Left lung (tissue), 10 donors: Measurements from ENCODE around the gene TMEM98. TPM values are rescaled to one million over a fixed set of nuclear protein-coding genes. Genes with fewer than 3 reads are reported as not detected.

Experiments
- ATAC-seq: fragments of 200-7000 bp; cut with Tn5 transposase; one replicate; pipeline ENCODE4 v1.9.1; 2020; ENCODE audit warnings: moderate library complexity
- DNase-seq, 4 donors: peaks; one replicate each; pipeline ENCODE4 v3.0.0-alpha.2; 2013 to 2020
- H3K27ac ChIP-seq, 2 donors: fragments of 200-600 bp; sonication (generic) in 1 of 2; one replicate each; pipeline versions ENCODE4 v1.5.0 to v1.8.0; 2020 to 2021
- H3K27me3 ChIP-seq, 2 donors: fragments of 200-600 bp; sonication (generic) in 1 of 2; one replicate each; pipeline versions ENCODE4 v1.5.0 to v1.8.0; 2020 to 2021
- H3K36me3 ChIP-seq, 2 donors: fragments of 200-600 bp; sonication (generic) in 1 of 2; one replicate each; pipeline versions ENCODE4 v1.5.0 to v1.8.0; 2020 to 2021
- H3K4me1 ChIP-seq, 2 donors: fragments of 200-600 bp; one replicate each; pipeline ENCODE4 v1.8.0; 2021
- H3K4me3 ChIP-seq, 2 donors: fragments of 200-600 bp; sonication (generic) in 1 of 2; one replicate each; pipeline versions ENCODE4 v1.5.0 to v1.8.0; 2020 to 2021; ENCODE audit warnings: mild to moderate bottlenecking in 1 of 2
- H3K9me3 ChIP-seq, 2 donors: fragments of 200-600 bp; sonication (generic) in 1 of 2; one replicate each; pipeline versions ENCODE4 v1.5.0 to v1.8.0; 2020 to 2021
- CTCF ChIP-seq, 2 donors: fragments of 200-600 bp; sonication (generic) in 1 of 2; IDR thresholded peaks; one replicate each; pipeline versions ENCODE4 v1.5.0 to v1.8.0; 2021; ENCODE audit warnings: antibody characterized with exemption in 2 of 2
- intact Hi-C, 2 donors: fragments of 100-400 bp; cut with DNase I; formaldehyde crosslinking; loops; one replicate each; pipeline versions ENCODE4 v1.11.2 to v1.14.2; 2022
- polyA plus RNA-seq, 6 donors: library from polyadenylated mRNA; unstranded; fragments of 120-200 nt; gene quantifications; one replicate each; pipeline ENCODE4 v1.2.1, GENCODE V29; 2013; ENCODE audit not compliant: insufficient read length in 6 of 6
- total RNA-seq, 2 donors: library from RNA; stranded (reverse); fragmentation: NEBNext Ultra II Directional; extraction: Animal tissue kit (Norgen Biotek cat#: 25700); gene quantifications; one replicate each; pipeline ENCODE4 v1.2.1, GENCODE V29; 2021
- donor health status: DM: no; HTN: yes; CAD: no.
- donor health status: DM: no; HTN: no; CAD: no.

Gene TMEM98
- total and polyA plus RNA-seq, 8 donors, result 57.1 to 313 (median 267) TPM

GRCh38 chr17:32928586-32929535 lies 908 bp downstream of the TMEM98 start:
- Histone ChIP-seq H3K27me3 (peaks cover 0 to 57% of the 10 kb centered on the region in 2 donors), H3K4me1 (peaks cover 7 to 9% of the 10 kb centered on the region in 2 donors), H3K36me3 (no peaks in the 10 kb centered on the region), H3K9me3 (no peaks in the 10 kb centered on the region), H3K27ac (peak overlapping the region in 1 of 2 donors; percentile 81), H3K4me3 (peak overlapping the region; percentile 36 to 44)
- DNase-seq (peak in 2 of 4 donors; percentile 47 to 57), ATAC-seq (peak; percentile 37)
- intact Hi-C loops, result no loop called here
- TF ChIP-seq CTCF (IDR thresholded peaks at IDR 0.05), result no peak

GRCh38 chr17:32929588-32929987 lies 1.6 kb downstream of the TMEM98 start:
- peaks cover 0 to 57% of the 10 kb centered on the region in 2 donors for H3K27me3 ChIP-seq
- no peak for ATAC-seq
- intact Hi-C loops, result no loop called here
- no peak overlapping the region for H3K27ac ChIP-seq
- peaks cover 7 to 10% of the 10 kb centered on the region in 2 donors for H3K4me1 ChIP-seq
- no peak for DNase-seq
- no peaks in the 10 kb centered on the region for H3K36me3 ChIP-seq
- no peak for TF ChIP-seq CTCF (IDR thresholded peaks at IDR 0.05)
- no peaks in the 10 kb centered on the region for H3K9me3 ChIP-seq
- peak overlapping the region in 1 of 2 donors; percentile 36 for H3K4me3 ChIP-seq

- TF ChIP-seq CTCF (IDR thresholded peaks at IDR 0.05), result no peak
- intact Hi-C loops, result no loop called here
- Histone ChIP-seq H3K4me1 (peaks cover 7 to 13% of the 10 kb centered on the region in 2 donors), H3K36me3 (no peaks in the 10 kb centered on the region), H3K4me3 (no peak overlapping the region), H3K9me3 (no peaks in the 10 kb centered on the region), H3K27ac (no peak overlapping the region), H3K27me3 (peaks cover 0 to 57% of the 10 kb centered on the region in 2 donors)
- DNase-seq, result no peak
- no peak for ATAC-seq
Measured at GRCh38 chr17:32930512-32930911, 2.6 kb downstream of the TMEM98 start.

DNA sequence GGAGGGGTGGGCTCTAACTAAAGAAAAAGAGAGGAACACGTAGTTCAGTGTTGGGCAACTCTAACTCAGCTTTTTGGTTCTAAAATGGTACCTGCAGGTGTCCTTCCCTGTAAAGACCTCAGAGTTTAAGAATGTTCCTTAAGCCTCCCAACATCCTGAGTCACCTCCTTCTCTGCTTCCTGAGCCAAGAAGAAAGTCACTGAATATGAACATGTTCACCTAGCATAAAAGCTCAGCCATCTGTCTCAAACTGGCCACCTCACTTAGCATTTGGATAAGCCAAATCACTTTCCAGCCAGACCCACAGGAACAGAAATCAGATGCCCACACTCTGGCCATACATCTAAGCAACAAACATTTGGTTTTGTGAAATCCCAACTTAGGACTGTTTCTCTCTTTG lies 3.7 kb downstream of the TMEM98 start:
- Histone ChIP-seq H3K9me3 (no peaks in the 10 kb centered on the region), H3K4me3 (no peak overlapping the region), H3K4me1 (peaks cover 11 to 13% of the 10 kb centered on the region in 2 donors), H3K27ac (no peak overlapping the region), H3K27me3 (peaks cover 0 to 47% of the 10 kb centered on the region in 2 donors), H3K36me3 (no peaks in the 10 kb centered on the region)
- intact Hi-C loops, result no loop called here
- DNase-seq (no peak), ATAC-seq (no peak)
- no peak for TF ChIP-seq CTCF (IDR thresholded peaks at IDR 0.05)

GRCh38 chr17:32933881-32934280 lies 5.9 kb downstream of the TMEM98 start:
- peaks cover 4 to 12% of the 10 kb centered on the region in 2 donors for H3K4me1 ChIP-seq
- H3K27me3 ChIP-seq, result peaks cover 0 to 25% of the 10 kb centered on the region in 2 donors
- no peak for DNase-seq
- ATAC-seq, result peak; percentile 61
- intact Hi-C loops, result no loop called here
- H3K4me3 ChIP-seq, result no peak overlapping the region
- no peak overlapping the region for H3K27ac ChIP-seq
- H3K36me3 ChIP-seq, result no peaks in the 10 kb centered on the region
- TF ChIP-seq CTCF (IDR thresholded peaks at IDR 0.05), result no peak
- H3K9me3 ChIP-seq, result no peaks in the 10 kb centered on the region
